Mucosa of descending colon (tissue), 3 donors: ENCODE data around the gene CELF2. TPM values are rescaled to one million over a fixed set of nuclear protein-coding genes. Genes with fewer than 3 reads are reported as not detected.

Experiments used
- ATAC-seq: fragments of 200-7000 bp; cut with Tn5 transposase; one replicate; pipeline ENCODE4 v1.9.1; 2020; ENCODE audit warnings: mild to moderate bottlenecking, moderate library complexity
- DNase-seq, 3 donors: peaks; one replicate each; pipeline ENCODE4 v3.0.0-alpha.2; 2020
- H3K36me3 ChIP-seq: fragments of 200-600 bp; one replicate; pipeline ENCODE4 v1.8.0; 2021; ENCODE audit warnings: low read depth, mild to moderate bottlenecking
- H3K4me1 ChIP-seq: fragments of 200-600 bp; one replicate; pipeline ENCODE4 v1.8.0; 2021; ENCODE audit warnings: low read depth, mild to moderate bottlenecking
- H3K4me3 ChIP-seq: fragments of 200-600 bp; one replicate; pipeline ENCODE4 v1.8.0; 2021; ENCODE audit warnings: mild to moderate bottlenecking
- H3K9me3 ChIP-seq: fragments of 200-600 bp; one replicate; pipeline ENCODE4 v1.8.0; 2021; ENCODE audit warnings: mild to moderate bottlenecking
- CTCF ChIP-seq: fragments of 200-600 bp; IDR thresholded peaks from one replicate; pipeline ENCODE4 v1.8.0; 2022; ENCODE audit warnings: antibody characterized with exemption, mild to moderate bottlenecking
- intact Hi-C, 2 donors: fragments of 100-400 bp; cut with DNase I in 1 of 2; cut with micrococcal nuclease in 1 of 2; formaldehyde crosslinking; loops; one replicate each; pipeline versions ENCODE4 v1.11.0 to v1.11.1; 2022; cut with DNase I, micrococcal nuclease
- total RNA-seq, 3 donors: library from RNA; stranded (reverse); fragmentation: NEBNext Ultra II Directional in 2 of 3; extraction: Animal tissue kit (Norgen Biotek cat#: 25700) in 2 of 3; gene quantifications; one replicate each; pipeline versions ENCODE4 v1.2.1 to v1.2.4, GENCODE V29; 2021 to 2023
- donor health status: DM: no; HTN: no; CAD: no; lungs with moderate emphysema.
- donor health status: DM: no; HTN: no; CAD: no.
- donor health status: DM: no; HTN: yes; CAD: no.

CELF2 gene
- total RNA-seq, 3 donors from 2014 or later = 31.4 to 56.5 (median 36.1) TPM

GRCh38 chr10:11246752-11247467, 229.2 kb downstream of the CELF2 start:
- intact Hi-C loops = no loop called here
- H3K9me3 ChIP-seq = no peaks in the 10 kb centered on the region
- no peak for TF ChIP-seq CTCF
- ATAC-seq (no peak), DNase-seq (peak in 1 of 3 donors; percentile 56)
- peaks cover 3% of the 10 kb centered on the region for H3K36me3 ChIP-seq
- H3K4me1 ChIP-seq = no peaks in the 10 kb centered on the region
- H3K4me3 ChIP-seq = no peak overlapping the region

GRCh38 chr10:11249152-11249807, 231.6 kb downstream of the CELF2 start:
- DNase-seq (no peak), ATAC-seq (no peak)
- Histone ChIP-seq H3K36me3 (peaks cover 3% of the 10 kb centered on the region), H3K9me3 (no peaks in the 10 kb centered on the region), H3K4me1 (no peaks in the 10 kb centered on the region), H3K4me3 (no peak overlapping the region)
- TF ChIP-seq CTCF = no peak
- intact Hi-C loops = no loop called here

- Histone ChIP-seq H3K4me1 (no peaks in the 10 kb centered on the region), H3K9me3 (no peaks in the 10 kb centered on the region), H3K4me3 (no peak overlapping the region), H3K36me3 (peaks cover 3% of the 10 kb centered on the region)
- no peak for TF ChIP-seq CTCF
- DNase-seq = no peak
- ATAC-seq = no peak
- intact Hi-C loops = no loop called here
These were observed 232.1 kb downstream of the CELF2 start for GRCh38 chr10:11249808-11250195.

- Histone ChIP-seq H3K9me3 (no peaks in the 10 kb centered on the region), H3K36me3 (peaks cover 3% of the 10 kb centered on the region), H3K4me1 (no peaks in the 10 kb centered on the region), H3K4me3 (no peak overlapping the region)
- no peak for DNase-seq
- no peak for TF ChIP-seq CTCF
- ATAC-seq = no peak
- intact Hi-C loops = no loop called here
These were observed 232.6 kb downstream of the CELF2 start for GRCh38 chr10:11250304-11250703.

- TF ChIP-seq CTCF = no peak
- intact Hi-C loops = no loop called here
- Histone ChIP-seq H3K4me3 (no peak overlapping the region), H3K36me3 (peaks cover 3% of the 10 kb centered on the region), H3K4me1 (no peaks in the 10 kb centered on the region), H3K9me3 (no peaks in the 10 kb centered on the region)
- DNase-seq = no peak
- ATAC-seq = no peak
These were observed 235.2 kb downstream of the CELF2 start for GRCh38 chr10:11252887-11253286.
